ENCODE measurements around the gene FAM181B. TPM values are rescaled to one million over a fixed set of nuclear protein-coding genes. Genes with fewer than 3 reads are reported as not detected.

The FAM181B gene
- polyA plus RNA-seq, 1 of the 3 experiments (the other 2 are of a cell fraction) = 0.02 TPM

- no peaks in the 10 kb centered on the region for H3K27me3 ChIP-seq (ENCODE audit: insufficient read depth)
- ChIA-PET CTCF (interaction anchor here (0.6 to 2.4 kb wide), 6 partner anchors 9 to 91 kb away, joined by 3 to 10 read pairs (median 6); partner anchors contain the start of gene FAM181B), POLR2A (no interaction called here)
- no peaks in the 10 kb centered on the region for H3K9me2 ChIP-seq
- no peak overlapping the region for H3K4me3 ChIP-seq (ENCODE audit: low read depth in 2 of 2, low read length in 1 of 2)
- H3K27ac ChIP-seq (ENCODE audit: low read depth in 2 of 2, low read length in 1 of 2) = no peak overlapping the region
- no peak overlapping the region for H3K4me2 ChIP-seq
- H3K9ac ChIP-seq = no peak overlapping the region
- no peaks in the 10 kb centered on the region for H3F3A ChIP-seq (replicated peaks; ENCODE audit: insufficient read depth)
- no peaks in the 10 kb centered on the region for H3K79me2 ChIP-seq (ENCODE audit: insufficient read depth)
- no peaks in the 10 kb centered on the region for H3K4me1 ChIP-seq (ENCODE audit: control insufficient read depth in 1 of 2, insufficient read depth in 2 of 2, low read depth in 1 of 2, low read length in 1 of 2)
- TF ChIP-seq TEAD4 (IDR thresholded peaks at IDR 0.05; ENCODE audit: borderline replicate concordance, insufficient read depth) (no peak), RFX5 (IDR thresholded peaks at IDR 0.05; ENCODE audit: low read length) (no peak), USF2 (IDR thresholded peaks at IDR 0.05; ENCODE audit: borderline replicate concordance, low read depth, low read length) (no peak), SIN3A (IDR thresholded peaks at IDR 0.05; ENCODE audit: borderline replicate concordance, low read depth, low read length) (no peak), FOXM1 (IDR thresholded peaks at IDR 0.05; ENCODE audit: low read depth) (no peak), NRF1 (IDR thresholded peaks at IDR 0.05; ENCODE audit: low read depth, low read length) (no peak), JUND (IDR thresholded peaks at IDR 0.05) (no peak), CTCF (IDR thresholded peaks at IDR 0.05) (no peak), MEF2A (IDR thresholded peaks at IDR 0.05; ENCODE audit: borderline replicate concordance, low read depth) (no peak), POLR2AphosphoS5 (IDR thresholded peaks at IDR 0.05; ENCODE audit: low read depth, low read length) (no peak), EP300 (IDR thresholded peaks at IDR 0.05; ENCODE audit: borderline replicate concordance in 1 of 2, low read depth in 1 of 2, low read length in 1 of 2) (no peak), REST (IDR thresholded peaks at IDR 0.05; ENCODE audit: low read depth, low read length) (no peak)
- TF ChIP-seq, protein P1, sequence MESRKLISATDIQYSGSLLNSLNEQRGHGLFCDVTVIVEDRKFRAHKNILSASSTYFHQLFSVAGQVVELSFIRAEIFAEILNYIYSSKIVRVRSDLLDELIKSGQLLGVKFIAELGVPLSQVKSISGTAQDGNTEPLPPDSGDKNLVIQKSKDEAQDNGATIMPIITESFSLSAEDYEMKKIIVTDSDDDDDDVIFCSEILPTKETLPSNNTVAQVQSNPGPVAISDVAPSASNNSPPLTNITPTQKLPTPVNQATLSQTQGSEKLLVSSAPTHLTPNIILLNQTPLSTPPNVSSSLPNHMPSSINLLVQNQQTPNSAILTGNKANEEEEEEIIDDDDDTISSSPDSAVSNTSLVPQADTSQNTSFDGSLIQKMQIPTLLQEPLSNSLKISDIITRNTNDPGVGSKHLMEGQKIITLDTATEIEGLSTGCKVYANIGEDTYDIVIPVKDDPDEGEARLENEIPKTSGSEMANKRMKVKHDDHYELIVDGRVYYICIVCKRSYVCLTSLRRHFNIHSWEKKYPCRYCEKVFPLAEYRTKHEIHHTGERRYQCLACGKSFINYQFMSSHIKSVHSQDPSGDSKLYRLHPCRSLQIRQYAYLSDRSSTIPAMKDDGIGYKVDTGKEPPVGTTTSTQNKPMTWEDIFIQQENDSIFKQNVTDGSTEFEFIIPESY (IDR thresholded peaks at IDR 0.05; ENCODE audit: borderline replicate concordance, low read depth) = no peak
- no peak for DNase-seq
- no peak overlapping the region for H2AFZ ChIP-seq (ENCODE audit: low read depth)
- no peaks in the 10 kb centered on the region for H3K36me3 ChIP-seq (replicated peaks in 1 of 2; ENCODE audit: control insufficient read depth in 1 of 2, insufficient read depth in 2 of 2, low read length in 1 of 2)
- H4K20me1 ChIP-seq (ENCODE audit: insufficient read depth) = no peaks in the 10 kb centered on the region
- no peaks in the 10 kb centered on the region for H3K9me3 ChIP-seq
- WGBS (ENCODE audit: low lambda C conversion rate) = 50% methylated on average over 2 of the region's 2 CpGs
These were observed 42.7 kb upstream of the FAM181B start for GRCh38 chr11:82776377-82776776.
